ENCODE results near the gene NTRK3. TPM values are rescaled to one million over a fixed set of nuclear protein-coding genes. Genes with fewer than 3 reads are reported as not detected.

Gene NTRK3
- total and polyA plus RNA-seq, 2 of the 13 experiments (the other 11 are each of a cell fraction or from before 2014, with no cell fraction given) = not detected

GRCh38 chr15:88166082-88166993, 90.2 kb downstream of the NTRK3 start (continued):
- TF ChIP-seq ZNF839 (CRISPR knock-in tag; IDR thresholded peaks at IDR 0.05; ENCODE audit: borderline replicate concordance) (no peak), GABPB1 (CRISPR knock-in tag; IDR thresholded peaks at IDR 0.05) (0 out of 2 replicates have a peak, but pooled peaks have one; percentile 21), TGIF2 (CRISPR knock-in tag; IDR thresholded peaks at IDR 0.05) (0 out of 2 replicates have a peak, but pooled peaks have one; percentile 35), BATF2 (CRISPR knock-in tag; IDR thresholded peaks at IDR 0.05) (no peak), ZNF549 (CRISPR knock-in tag; IDR thresholded peaks at IDR 0.05) (no peak), JUNB (CRISPR knock-in tag; IDR thresholded peaks at IDR 0.05; ENCODE audit: borderline replicate concordance) (no peak), PBX2 (CRISPR knock-in tag; IDR thresholded peaks at IDR 0.05) (no peak), ZNF772 (CRISPR knock-in tag; IDR thresholded peaks at IDR 0.05) (0 out of 2 replicates have a peak, but pooled peaks have one; percentile 44), NFATC3 (CRISPR knock-in tag; IDR thresholded peaks at IDR 0.05) (no peak), TCF12 (IDR thresholded peaks at IDR 0.05) (no peak), TCF12 (CRISPR knock-in tag; IDR thresholded peaks at IDR 0.05) (no peak), ZNF501 (CRISPR knock-in tag; IDR thresholded peaks at IDR 0.05) (no peak), CENPX (CRISPR knock-in tag; IDR thresholded peaks at IDR 0.05) (no peak), ZNF646 (CRISPR knock-in tag; IDR thresholded peaks at IDR 0.05) (no peak), ZNF800 (CRISPR knock-in tag; IDR thresholded peaks at IDR 0.05) (no peak), ZNF180 (CRISPR knock-in tag; IDR thresholded peaks at IDR 0.05; ENCODE audit: borderline replicate concordance, low read depth) (no peak), CCAR2 (optimal IDR thresholded peaks at IDR 0.05; ENCODE audit: low read depth, low read length) (no peak), NR2F6 (IDR thresholded peaks at IDR 0.05) (no peak), NR2F6 (CRISPR knock-in tag; IDR thresholded peaks at IDR 0.05) (no peak), WIZ (CRISPR knock-in tag; IDR thresholded peaks at IDR 0.05) (peak; percentile 90; the same call in 1 of the 2 replicates), MIER2 (CRISPR knock-in tag; IDR thresholded peaks at IDR 0.05) (peak; percentile 98)
